IPS-15b (cell line): ENCODE data around the gene C3.

Source experiments
- H3K27me3 ChIP-seq: one replicate; pipeline ENCODE4 v1.6.1; 2013; ENCODE audit warnings: low read length; ENCODE audit not compliant: control insufficient read depth, insufficient read depth
- H3K36me3 ChIP-seq: one replicate; pipeline ENCODE4 v1.6.1; 2013; ENCODE audit warnings: low read length; ENCODE audit not compliant: control insufficient read depth, insufficient read depth
- H3K4me1 ChIP-seq: one replicate; pipeline ENCODE4 v1.6.1; 2013; ENCODE audit warnings: mild to moderate bottlenecking, low read length; ENCODE audit not compliant: control insufficient read depth, insufficient read depth
- H3K4me3 ChIP-seq: one replicate; pipeline ENCODE4 v1.5.1; 2013; ENCODE audit warnings: low read depth, low read length
- H3K9ac ChIP-seq: one replicate; pipeline ENCODE4 v1.6.1; 2013; ENCODE audit warnings: low read depth, mild to moderate bottlenecking, low read length
- H3K9me3 ChIP-seq: one replicate; pipeline ENCODE4 v1.6.1; 2013; ENCODE audit warnings: mild to moderate bottlenecking, low read length; ENCODE audit not compliant: control insufficient read depth, insufficient read depth

The C3 gene

GRCh38 chr19:6734096-6734696 lies 13.7 kb upstream of the C3 start:
- Histone ChIP-seq H3K27me3 (no peaks in the 10 kb centered on the region), H3K4me3 (no peak overlapping the region), H3K9me3 (no peaks in the 10 kb centered on the region), H3K9ac (no peak overlapping the region), H3K4me1 (peaks cover 5% of the 10 kb centered on the region), H3K36me3 (peaks cover 3% of the 10 kb centered on the region)

- H3K9ac ChIP-seq = no peak overlapping the region
- no peaks in the 10 kb centered on the region for H3K27me3 ChIP-seq
- H3K36me3 ChIP-seq = peaks cover 3% of the 10 kb centered on the region
- H3K9me3 ChIP-seq = no peaks in the 10 kb centered on the region
- H3K4me3 ChIP-seq = no peak overlapping the region
- peaks cover 5% of the 10 kb centered on the region for H3K4me1 ChIP-seq
These were observed 13.1 kb upstream of the C3 start for GRCh38 chr19:6733338-6734095.

GRCh38 chr19:6732803-6733337 lies 12.4 kb upstream of the C3 start:
- Histone ChIP-seq H3K9ac (no peak overlapping the region), H3K27me3 (no peaks in the 10 kb centered on the region), H3K36me3 (peaks cover 3% of the 10 kb centered on the region), H3K9me3 (no peaks in the 10 kb centered on the region), H3K4me3 (no peak overlapping the region), H3K4me1 (peaks cover under 1% of the 10 kb centered on the region)

- H3K4me1 ChIP-seq = no peaks in the 10 kb centered on the region
- no peak overlapping the region for H3K9ac ChIP-seq
- peaks cover 3% of the 10 kb centered on the region for H3K36me3 ChIP-seq
- no peaks in the 10 kb centered on the region for H3K27me3 ChIP-seq
- H3K9me3 ChIP-seq = no peaks in the 10 kb centered on the region
- H3K4me3 ChIP-seq = no peak overlapping the region
These were observed 11.4 kb upstream of the C3 start for GRCh38 chr19:6731822-6732221.

GRCh38 chr19:6730941-6731670 lies 10.7 kb upstream of the C3 start:
- Histone ChIP-seq H3K4me3 (no peak overlapping the region), H3K9ac (no peak overlapping the region), H3K36me3 (peaks cover 3% of the 10 kb centered on the region), H3K9me3 (no peaks in the 10 kb centered on the region), H3K27me3 (no peaks in the 10 kb centered on the region), H3K4me1 (no peaks in the 10 kb centered on the region)

- Histone ChIP-seq H3K9ac (no peak overlapping the region), H3K4me3 (peak overlapping the region; percentile 41), H3K4me1 (no peaks in the 10 kb centered on the region), H3K9me3 (no peaks in the 10 kb centered on the region), H3K36me3 (peaks cover 3% of the 10 kb centered on the region), H3K27me3 (no peaks in the 10 kb centered on the region)
These were observed 9.8 kb upstream of the C3 start for GRCh38 chr19:6730153-6730804.

- Histone ChIP-seq H3K9me3 (no peaks in the 10 kb centered on the region), H3K4me1 (no peaks in the 10 kb centered on the region), H3K27me3 (no peaks in the 10 kb centered on the region), H3K36me3 (peaks cover 3% of the 10 kb centered on the region), H3K4me3 (peak overlapping the region; percentile 41), H3K9ac (no peak overlapping the region)
These were observed 9.2 kb upstream of the C3 start for GRCh38 chr19:6729573-6730152.

GRCh38 chr19:6728346-6728745 lies 7.9 kb upstream of the C3 start:
- Histone ChIP-seq H3K27me3 (no peaks in the 10 kb centered on the region), H3K4me1 (no peaks in the 10 kb centered on the region), H3K36me3 (peaks cover 3% of the 10 kb centered on the region), H3K9ac (no peak overlapping the region), H3K4me3 (no peak overlapping the region), H3K9me3 (no peaks in the 10 kb centered on the region)

- Histone ChIP-seq H3K36me3 (no peaks in the 10 kb centered on the region), H3K4me1 (no peaks in the 10 kb centered on the region), H3K4me3 (no peak overlapping the region), H3K9me3 (no peaks in the 10 kb centered on the region), H3K9ac (no peak overlapping the region), H3K27me3 (no peaks in the 10 kb centered on the region)
These were observed 5.2 kb upstream of the C3 start for GRCh38 chr19:6725513-6726231.

GRCh38 chr19:6724631-6725492 lies 4.4 kb upstream of the C3 start:
- Histone ChIP-seq H3K4me3 (no peak overlapping the region), H3K4me1 (no peaks in the 10 kb centered on the region), H3K27me3 (no peaks in the 10 kb centered on the region), H3K9me3 (no peaks in the 10 kb centered on the region), H3K9ac (no peak overlapping the region), H3K36me3 (no peaks in the 10 kb centered on the region)
